GM19395 (cell line): Measurements from ENCODE around the gene ZSCAN25.
"Not testable (repeated sequence)": the region's sequence is repeated elsewhere in the genome, so short reads cannot be mapped to it uniquely, and the experiment has no call there.

Source experiments
- ATAC-seq: cut with Tn5 transposase; IDR thresholded peaks from one replicate; pipeline ENCODE4 v1.9.1; 2021; ENCODE audit warnings: mild to moderate bottlenecking, moderate library complexity; ENCODE audit not compliant: unreplicated experiment

Gene ZSCAN25

DNA sequence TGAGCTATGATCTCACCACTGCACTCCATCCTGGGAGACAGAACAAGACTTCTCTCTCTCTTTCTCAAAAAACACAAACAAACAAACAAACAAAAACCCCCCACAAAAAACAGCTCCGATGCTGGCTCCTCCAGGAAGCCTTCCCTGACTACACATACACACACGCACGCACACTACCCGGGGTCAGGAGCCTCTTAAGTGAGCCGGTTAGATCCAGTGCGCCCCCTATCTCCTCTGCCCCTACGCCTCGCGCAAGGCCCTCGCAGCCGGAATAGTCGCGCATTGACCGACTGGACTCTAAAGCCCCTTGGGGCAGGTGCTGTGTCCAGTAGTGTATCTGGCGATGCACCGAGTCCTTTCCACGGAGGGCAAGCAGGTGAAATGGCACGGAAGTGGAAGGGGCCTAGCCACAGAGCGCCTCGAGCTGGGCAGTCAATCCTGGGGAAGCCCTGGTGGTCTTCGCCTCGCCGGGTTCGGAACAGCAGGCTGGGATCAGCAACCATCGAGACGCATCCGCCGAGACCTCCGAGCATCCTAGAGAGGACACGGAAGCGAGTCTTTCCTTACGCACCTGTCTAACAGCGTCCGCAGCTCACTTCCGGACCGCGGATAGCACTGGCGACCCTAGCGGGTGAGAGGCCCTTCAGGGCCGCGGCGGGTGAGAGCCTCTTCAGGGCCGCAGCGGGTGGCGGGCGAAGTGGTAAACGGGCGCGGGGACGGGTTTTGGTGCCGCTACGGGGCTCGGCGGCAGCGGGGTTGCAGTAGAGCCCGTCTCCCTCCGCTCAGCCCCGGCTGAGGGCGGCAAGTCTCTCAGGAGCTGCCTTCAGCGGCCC lies at the start of gene ZSCAN25:
ZSCAN25 (plus strand) TSS at position 588 of the 833 bp plus-strand sequence. CDS start 2,661 bp downstream, outside the sequence.
- ATAC-seq = peak; percentile 93

DNA sequence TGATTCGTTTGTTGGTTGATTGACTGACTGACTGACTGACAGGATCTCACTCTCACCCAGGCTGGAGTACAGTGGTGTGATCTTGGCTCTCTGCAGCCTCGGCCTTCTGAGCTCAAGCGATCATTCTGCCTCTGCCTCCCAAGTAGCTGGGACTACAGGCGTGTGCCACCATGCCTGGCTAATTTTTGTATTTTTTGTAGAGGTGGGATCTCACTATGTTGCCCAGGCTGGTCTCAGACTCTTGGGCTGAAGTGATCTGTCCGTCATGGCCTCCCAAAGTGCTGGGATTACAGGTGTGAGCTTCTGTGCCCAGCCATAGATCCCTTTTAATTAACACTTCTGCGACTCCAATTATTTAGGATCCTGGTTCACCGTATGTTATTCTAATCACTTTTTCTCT lies 48.0 kb upstream of the ZSCAN25 start:
- not testable (repeated sequence) for ATAC-seq

DNA sequence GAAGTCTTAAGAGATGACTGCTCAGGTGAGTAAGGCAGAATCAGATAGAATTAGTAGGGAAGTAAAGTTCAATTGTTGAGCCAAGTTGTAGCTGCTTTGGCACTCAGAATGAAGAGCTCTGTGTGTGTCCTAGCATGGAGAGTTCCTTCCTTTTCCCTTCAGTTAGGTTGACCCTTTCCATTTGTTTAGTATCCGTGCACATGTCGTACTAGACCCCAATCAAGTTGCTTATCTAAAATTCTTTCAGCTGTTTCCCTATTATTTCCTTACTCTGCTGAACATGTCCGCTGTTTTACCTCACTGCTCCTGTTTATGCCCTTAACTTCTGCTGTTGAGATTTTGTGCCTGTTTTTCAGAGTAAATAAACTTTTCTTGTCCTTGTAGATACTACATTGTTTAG lies 45.0 kb upstream of the ZSCAN25 start:
- no peak for ATAC-seq

DNA sequence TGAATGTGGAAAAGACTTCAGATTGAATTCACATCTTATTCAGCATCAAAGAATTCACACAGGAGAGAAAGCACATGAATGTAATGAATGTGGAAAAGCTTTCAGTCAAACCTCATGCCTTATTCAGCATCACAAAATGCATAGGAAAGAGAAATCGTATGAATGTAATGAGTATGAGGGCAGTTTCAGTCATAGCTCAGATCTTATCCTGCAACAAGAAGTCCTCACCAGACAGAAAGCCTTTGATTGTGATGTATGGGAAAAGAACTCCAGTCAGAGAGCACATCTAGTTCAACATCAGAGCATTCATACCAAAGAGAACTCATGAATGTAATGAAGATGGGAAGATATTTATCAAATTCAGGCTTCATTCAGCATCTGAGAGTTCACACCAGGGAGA lies 43.5 kb upstream of the ZSCAN25 start:
- ATAC-seq = no peak

DNA sequence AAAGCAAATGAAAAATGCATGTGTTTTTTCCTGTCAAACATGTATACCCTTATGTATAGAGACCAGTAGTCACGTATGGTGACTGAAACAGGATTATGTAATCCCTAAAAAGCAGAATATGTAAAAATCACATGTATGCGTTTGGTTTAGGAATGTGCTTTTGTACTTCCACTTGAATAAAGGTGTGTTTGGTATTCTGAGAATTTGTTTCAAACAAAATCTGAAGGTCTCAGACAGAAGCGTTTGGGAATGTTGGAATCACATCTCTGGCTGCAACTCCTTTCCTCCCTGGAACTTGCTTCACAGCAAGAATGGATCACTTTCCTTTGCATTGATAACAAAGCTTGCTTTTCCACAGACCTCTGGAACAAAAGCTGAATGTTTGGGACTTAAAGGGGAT lies 40.5 kb upstream of the ZSCAN25 start:
- ATAC-seq = no peak

DNA sequence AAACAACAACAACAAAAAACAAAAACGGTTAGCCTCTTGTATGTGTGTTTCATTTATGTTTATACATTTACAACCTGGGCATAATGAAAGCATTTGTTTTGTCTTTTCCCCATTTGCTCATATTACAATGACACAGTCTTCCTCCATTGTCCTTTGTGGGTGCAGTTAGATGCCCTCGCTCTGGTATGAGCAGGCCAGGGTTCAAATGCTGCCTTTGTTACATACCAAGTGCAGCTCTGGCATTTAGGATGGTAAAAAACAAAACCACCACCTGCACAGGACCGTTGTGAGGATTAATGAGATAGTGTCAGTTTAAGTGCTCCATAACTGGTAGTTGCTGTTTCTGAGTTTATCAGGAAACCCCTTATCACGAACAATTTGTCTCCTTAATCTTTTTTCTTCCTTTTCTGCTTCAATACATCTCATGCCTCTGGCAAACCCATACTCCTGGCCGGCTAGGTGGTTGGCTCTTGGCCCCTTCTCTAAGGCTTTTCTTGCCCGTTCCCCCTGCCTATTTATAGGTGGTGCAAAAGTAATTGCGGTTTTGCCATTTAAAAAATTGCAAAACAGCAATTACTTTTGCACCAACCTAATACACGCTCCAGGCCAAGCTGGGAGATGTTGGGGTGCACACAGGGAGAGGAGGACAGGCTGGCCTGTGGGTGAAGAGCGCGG lies 37.3 kb upstream of the ZSCAN25 start:
- no peak for ATAC-seq

DNA sequence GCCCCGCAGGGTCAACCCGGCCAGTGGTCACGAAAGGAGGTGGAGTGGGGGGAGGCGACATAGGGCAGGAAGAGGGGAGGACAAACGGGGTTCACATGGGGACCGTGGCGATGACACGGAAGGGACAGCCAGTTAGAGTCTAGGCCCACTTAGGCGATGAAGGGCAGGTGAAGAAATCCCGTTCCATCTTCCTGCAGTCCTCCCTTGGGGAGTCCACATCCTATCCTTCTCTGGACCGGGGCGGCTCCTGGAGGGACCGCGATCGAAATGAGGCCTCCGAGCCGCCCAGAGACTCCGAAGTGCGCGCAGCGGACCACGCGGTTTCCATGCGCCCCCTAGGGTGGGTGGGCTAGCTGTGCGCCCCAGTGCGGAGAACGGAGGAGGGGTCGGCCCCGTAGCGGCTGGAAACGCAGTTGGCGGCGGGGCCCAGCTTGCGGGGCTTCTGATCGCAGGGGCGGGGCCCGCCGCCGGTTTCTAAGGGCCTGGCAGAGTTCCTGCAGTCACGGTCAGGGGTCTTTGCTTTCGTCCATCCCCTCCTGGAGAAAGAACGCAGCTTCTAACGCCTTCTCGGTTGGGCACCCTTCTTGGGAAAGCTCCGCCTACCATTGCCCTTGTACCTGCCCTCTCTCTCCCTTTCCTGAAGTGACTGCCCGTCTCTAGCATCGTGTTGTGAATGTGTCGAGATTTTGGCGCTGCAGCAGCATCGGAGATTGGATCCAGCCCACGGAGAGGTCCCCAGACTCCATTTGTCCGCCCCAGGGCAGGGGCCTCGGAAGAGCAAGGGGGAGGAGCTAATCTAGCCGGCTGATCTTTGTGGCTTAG lies 36.6 kb upstream of the ZSCAN25 start:
- ATAC-seq = no peak

DNA sequence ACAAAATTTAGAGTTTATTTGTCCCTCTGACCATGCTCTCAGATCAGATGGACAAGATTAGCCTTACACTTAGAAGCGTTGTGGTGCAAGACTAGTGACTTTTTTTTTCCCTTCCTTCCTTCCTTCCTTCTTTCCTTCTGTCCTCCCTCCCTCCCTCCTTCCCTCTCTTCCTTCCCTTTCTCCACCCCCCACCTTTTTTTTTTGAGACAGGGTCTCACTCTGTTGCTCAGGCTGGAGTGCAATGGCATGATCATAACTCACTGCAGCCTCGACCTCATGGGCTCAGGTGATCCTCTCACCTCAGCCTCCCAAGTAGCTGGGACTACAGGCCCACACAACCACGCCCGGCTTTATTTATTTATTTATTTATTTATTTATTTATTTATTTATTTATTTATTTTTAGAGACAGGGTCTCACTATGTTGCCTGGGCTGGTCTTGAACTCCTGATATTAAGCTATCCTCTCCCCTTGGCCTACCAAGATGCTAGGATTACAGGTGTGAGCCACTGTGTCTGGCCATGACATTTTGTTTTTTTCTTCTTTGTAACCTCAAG lies 35.9 kb upstream of the ZSCAN25 start:
- ATAC-seq = not testable (repeated sequence)

DNA sequence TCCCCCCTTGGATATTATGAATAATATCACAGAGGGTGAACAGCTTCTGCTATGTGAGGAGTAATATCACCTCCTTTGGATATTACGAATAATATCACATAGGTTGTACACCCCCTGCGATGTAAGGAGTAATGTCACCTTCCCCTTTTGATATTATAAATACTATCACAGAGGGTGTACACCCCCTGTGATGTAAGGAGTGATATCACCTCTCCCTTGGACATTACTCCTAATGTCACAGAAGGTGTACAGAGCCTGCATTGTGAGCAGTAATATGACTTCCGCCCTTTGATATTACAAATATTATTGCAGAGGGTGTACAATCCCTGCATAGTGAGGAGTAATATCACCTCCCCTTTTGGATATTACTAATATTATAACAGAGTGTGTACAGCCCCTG lies 27.9 kb upstream of the ZSCAN25 start:
- no peak for ATAC-seq

DNA sequence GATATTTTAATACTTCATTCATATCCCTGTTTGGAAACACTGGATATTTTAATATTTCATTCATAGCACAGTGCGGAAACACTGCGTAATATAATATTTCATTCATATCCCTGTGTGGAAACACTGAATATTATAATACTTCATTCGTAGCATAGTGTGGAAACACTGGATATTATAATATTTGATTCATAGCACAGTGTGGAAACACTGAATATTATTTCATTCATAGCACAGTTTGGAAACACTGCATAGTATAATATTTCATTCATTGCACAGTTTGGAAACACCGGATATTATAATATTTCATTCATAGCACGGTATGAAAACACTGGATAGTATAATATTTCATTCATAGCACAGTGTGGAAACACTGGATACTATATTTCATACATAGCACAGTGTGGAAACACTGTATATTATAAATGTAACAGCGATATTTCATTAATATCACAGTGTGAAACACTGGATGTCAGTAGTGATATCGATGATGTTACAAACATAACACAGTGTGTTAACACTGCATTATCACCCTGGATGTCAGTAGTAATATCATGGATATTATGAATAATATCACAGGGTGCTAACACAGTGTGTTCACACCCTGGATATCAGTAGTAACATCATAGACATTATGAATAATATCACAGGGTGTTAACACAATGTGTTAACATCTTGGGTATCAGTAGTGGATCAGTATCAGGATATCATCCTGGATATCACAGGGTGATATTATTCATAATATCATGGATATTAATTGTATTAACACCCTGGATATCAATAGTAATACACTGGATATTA lies 21.6 kb upstream of the ZSCAN25 start:
- ATAC-seq = no peak

DNA sequence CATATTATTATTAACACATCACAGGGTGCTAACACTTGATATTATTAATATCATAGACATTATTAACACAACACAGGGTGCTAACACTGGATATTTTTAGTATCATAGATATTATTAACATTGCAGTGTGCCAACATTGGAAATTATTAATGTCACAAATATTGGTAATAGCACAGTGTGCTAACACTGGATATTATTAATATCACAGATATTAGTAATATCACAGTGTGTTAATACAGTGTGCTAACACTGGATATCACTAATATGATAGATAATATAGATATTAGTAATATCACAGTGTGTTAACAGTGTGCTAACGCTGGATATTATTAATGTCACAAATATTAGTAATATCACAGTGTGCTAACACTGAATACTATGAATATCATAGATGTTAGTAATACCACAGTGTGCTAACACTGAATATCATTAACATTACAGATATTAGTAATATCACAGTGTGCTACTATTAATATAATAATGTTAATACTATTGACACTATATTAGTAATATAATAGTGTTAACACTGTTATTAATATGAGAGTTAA lies 20.3 kb upstream of the ZSCAN25 start:
- ATAC-seq = no peak

DNA sequence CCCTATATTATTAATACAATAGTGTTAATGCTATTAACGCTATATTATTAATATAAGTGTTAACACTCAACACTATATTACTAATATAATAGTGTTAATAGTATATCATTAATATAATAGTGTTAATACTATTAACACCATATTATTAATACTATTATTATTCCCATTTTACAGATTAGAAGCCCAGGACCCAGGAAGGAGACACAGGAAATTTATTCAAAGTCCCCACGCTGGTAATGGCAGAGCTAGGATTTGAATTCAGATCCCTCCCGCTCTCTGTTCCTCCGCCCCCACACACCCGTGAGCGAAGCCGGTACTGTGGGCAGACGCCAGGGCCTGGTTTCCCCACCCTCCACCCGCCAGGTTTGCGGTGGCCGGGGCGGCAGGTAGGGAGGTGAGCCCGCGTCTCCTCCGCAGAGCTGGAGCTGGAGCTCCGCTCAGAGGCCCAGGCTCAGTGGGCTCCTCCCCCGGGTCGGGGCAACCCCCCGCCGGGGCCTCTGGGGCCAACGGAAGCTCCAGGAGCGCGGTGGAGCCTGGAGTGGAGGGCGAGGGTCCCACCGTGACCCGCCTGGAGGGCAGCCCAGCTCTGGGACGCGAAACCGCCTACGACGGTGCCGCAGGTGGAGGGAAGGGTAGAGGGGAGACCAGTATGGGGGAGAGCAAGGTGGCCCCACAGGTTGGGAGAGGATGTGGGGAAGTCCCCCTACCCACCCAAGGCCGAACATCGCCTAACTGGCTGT lies 18.8 kb upstream of the ZSCAN25 start, which contains the start of gene TMEM225B:
TMEM225B (plus strand) TSS at position 506 of the 740 bp plus-strand sequence. CDS start 6,122 bp downstream, outside the sequence.
- ATAC-seq = no peak

DNA sequence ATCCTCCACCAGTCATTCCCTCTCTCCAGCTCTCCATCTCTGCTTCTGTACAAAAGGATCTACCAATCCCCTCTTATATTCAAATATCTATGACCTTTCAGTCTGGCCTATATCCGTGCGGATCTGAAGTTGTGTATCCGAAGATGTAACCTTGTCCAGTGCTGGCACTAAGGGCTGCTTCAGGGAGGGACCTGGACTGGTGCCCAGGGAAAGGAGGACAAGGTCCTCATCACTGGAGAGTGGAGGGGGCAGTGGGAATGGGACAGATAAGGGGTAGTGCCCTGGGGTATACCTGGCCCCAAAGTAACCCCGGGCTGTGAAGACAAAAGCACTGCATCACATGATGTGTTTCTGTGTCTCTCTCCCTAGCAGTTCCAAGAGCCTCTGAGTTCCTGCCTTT lies 16.9 kb upstream of the ZSCAN25 start:
- ATAC-seq = no peak

DNA sequence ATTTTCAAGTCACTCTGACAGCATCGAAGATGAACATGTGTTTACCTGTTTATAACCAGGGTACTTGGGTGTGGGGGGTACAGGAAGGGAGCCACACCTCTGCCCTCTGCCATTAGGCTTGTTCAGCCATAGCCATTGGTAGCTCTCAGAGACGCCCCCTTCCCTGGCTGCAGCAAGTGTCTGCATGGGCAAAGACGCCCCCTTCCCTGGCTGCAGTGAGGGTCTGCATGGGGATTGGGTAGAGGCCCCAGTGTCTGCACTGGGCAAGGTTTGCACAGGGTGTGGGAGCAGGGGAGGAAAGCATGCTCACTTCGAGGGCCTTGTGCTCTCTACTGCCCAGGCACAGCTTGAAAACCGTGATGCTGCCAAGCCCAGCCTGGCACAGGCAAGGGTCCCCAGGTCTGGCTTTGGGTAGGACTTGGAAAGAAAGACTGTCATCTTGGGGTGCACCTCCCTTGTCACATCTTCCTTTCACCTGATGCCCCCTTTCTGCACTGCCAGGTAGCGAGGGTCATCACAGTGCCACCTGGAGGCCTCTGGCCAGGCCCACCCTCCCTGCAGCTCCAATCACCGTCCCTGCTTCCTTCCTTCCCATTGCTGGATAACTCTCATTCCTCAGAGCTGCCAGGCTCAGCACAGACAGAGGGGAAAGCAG lies 15.0 kb upstream of the ZSCAN25 start:
- no peak for ATAC-seq

DNA sequence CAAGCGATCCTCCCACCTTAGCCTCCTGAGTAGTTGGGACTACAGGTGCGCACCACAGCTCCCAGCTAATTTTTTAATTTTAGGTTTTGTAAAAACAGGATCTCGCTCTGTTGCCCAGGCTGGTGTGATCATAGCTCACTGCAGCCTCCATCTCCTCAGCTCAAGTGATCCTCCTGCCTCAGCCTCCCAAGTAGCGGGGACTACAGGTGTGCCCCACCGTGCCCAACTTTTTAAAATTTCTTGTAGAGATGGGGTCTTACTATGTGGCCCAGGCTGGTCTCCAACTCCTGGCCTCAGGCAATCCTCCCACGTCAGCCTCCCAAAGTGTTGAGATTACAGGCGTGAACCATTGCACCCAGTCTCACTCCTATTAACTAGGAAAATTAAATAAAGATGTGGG lies 11.2 kb upstream of the ZSCAN25 start:
- ATAC-seq = no peak

DNA sequence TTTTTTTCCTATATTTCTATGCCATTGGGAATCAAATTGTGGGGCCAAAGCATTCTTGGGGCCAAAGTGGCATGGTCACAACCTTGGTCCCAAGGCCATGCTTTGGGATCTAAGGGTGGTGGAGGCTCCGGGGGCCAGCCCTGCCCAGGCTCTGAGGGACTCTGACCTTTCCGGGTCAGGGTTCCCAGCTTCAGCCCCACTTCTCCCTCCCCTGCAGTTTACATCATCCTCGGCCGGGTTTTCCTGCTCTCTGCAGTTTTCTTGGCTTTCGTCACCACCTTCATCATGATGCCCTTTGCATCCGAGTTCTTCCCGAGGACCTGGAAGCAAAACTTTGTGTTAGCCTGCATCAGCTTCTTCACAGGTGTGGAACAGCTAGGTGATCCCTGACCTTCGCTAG lies 10.2 kb upstream of the ZSCAN25 start:
- no peak for ATAC-seq

DNA sequence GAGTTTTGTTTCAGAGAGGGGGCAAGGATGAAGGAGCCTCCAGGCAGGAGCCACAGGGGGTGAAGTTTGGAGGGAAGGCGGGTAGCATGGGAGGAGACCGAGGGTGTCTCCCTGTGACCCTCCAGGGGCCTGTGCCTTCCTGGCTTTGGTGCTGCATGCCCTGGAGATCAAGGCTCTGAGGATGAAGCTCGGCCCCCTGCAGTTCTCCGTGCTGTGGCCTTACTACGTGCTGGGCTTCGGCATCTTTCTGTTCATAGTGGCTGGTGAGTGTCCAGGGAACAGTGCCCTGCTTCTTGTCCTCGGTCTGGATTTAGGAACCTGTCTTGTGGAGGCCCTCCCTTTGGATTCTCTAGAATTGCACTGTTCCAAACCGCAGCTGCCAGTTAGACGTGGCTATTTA lies 9.2 kb upstream of the ZSCAN25 start:
- ATAC-seq = no peak

DNA sequence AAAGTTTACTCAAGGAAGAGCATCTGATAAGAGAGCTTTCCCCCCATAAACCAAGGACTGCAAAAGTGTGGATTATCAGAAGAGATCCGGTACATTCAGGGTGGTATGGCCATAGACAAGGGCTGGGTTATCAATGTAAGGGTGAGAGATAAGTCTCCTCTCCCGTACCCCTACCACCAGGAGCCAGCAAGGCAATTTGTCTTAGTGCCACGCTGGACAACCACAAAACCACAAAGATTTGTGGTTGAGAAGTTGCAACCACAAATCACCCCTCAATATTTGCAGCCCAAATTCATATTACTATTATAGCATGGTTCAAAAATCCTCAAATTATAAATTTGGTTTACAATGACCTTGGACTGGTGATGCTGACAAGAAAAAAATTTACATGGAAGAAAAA lies 2.3 kb upstream of the ZSCAN25 start:
- ATAC-seq = no peak

DNA sequence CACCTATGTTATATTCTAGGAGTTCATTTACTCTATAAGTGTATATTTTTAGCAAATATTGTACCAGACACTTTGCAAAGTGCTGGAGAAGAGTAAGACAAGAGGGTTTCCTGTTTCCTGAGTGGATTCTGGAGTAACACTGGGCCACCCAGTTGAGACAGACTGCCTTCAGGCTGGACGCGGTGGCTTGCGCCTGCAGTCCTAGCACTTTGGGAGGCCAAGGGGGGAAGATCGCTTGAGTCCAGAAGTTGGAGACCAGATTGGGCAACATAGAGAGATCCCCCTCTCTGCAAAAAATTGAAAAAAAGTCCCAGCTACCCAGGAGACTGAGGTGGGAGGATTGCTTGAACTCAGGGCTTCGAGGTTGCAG lies 772 bp upstream of the ZSCAN25 start:
- no peak for ATAC-seq
